Progenitor cell of endocrine pancreas (in vitro differentiated cells): ENCODE data around the gene NCBP1. TPM values are rescaled to one million over a fixed set of nuclear protein-coding genes. Genes with fewer than 3 reads are reported as not detected.

Source experiments
- DNase-seq: peaks from one replicate; pipeline ENCODE4 v3.0.0; 2021; ENCODE audit warnings: low spot score; ENCODE audit not compliant: unreplicated experiment
- H3K27ac Mint-ChIP-seq: 2 replicates; pipeline ENCODE4 v1.8.0; 2021; ENCODE audit warnings: mild to moderate bottlenecking, moderate library complexity, mixed read lengths
- H3K27me3 Mint-ChIP-seq: 2 replicates; pipeline ENCODE4 v1.8.0; 2021; ENCODE audit warnings: mixed read lengths
- H3K36me3 Mint-ChIP-seq: 2 replicates; pipeline ENCODE4 v1.8.0; 2022; ENCODE audit warnings: mixed read lengths; ENCODE audit not compliant: insufficient read depth
- H3K4me1 Mint-ChIP-seq: 2 replicates; pipeline ENCODE4 v1.8.0; 2021; ENCODE audit warnings: low read depth, mixed read lengths
- H3K4me3 Mint-ChIP-seq: 2 replicates; pipeline ENCODE4 v1.8.0; 2021; ENCODE audit warnings: low read depth, mild to moderate bottlenecking, moderate library complexity, mixed read lengths
- H3K9me3 Mint-ChIP-seq: 2 replicates; pipeline ENCODE4 v1.8.0; 2021; ENCODE audit warnings: low read depth, mixed read lengths
- total RNA-seq: library from RNA; stranded (reverse); gene quantifications from 2 replicates; pipeline ENCODE4 v1.2.1, GENCODE V29; 2021
- TF ChIP-seq, protein P1 (sequence below): fragments of 200-600 bp; sonication (generic); IDR thresholded peaks from one replicate; pipeline ENCODE4 v1.5.0; 2021; ENCODE audit warnings: antibody characterized with exemption, mild to moderate bottlenecking; ENCODE audit not compliant: unreplicated experiment

NCBP1 gene
- total RNA-seq, 1 donor from 2014 or later, result 55.7 TPM

DNA sequence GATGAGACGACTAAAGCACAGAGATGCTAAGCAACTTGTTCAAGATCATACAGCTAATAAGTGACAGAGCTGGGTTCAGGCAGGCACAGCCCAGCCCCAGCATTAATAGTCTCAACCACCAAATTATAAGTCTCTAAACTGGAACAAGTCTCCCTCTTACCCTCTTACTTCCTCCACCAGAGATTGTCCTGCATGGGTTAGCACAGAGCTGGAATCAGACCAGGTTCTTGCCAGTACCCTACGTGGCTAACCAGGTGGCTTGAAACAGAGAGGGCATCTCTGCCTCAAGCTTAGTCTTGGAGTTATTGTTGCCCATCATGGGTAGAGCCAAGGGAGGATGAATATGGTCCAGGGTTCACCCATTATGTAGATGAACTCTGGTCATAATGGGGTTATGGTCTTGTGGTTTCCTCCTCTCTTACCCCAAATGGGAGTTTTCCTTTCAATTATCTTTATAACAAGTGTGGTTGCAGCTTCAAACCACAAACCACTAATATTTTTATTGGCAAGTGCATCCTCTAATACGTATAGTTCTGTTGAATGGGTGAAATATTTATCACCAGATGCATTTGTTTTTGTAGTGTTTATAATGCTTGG lies 71.8 kb downstream of the NCBP1 start:
- no peak overlapping the region for H3K4me3 Mint-ChIP-seq

DNA sequence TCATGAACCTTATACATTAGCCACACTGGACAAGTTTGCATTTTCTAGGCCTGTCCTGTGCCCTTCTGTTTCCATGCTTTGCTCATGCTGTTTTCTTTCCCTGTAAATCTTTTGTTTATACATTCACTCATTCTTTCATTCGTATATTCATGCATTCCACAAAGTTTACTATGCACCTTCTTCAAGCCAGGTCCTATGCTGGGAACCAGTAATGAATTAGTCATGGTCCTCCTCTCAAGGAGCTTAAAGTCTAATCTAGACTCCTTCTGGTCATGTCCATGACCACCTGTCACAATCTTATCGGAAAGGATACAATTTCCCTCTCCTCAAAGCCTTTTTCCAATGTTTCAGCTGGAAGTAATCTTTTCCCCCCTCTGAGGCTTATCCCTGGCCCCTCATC lies 72.6 kb downstream of the NCBP1 start:
- Mint-ChIP-seq H3K36me3 (no peaks in the 10 kb centered on the region), H3K4me3 (no peak overlapping the region), H3K27ac (no peak overlapping the region), H3K4me1 (peaks cover 14% of the 10 kb centered on the region), H3K27me3 (peaks cover 23% of the 10 kb centered on the region), H3K9me3 (no peaks in the 10 kb centered on the region)
- no peak for DNase-seq
- TF ChIP-seq, protein P1, sequence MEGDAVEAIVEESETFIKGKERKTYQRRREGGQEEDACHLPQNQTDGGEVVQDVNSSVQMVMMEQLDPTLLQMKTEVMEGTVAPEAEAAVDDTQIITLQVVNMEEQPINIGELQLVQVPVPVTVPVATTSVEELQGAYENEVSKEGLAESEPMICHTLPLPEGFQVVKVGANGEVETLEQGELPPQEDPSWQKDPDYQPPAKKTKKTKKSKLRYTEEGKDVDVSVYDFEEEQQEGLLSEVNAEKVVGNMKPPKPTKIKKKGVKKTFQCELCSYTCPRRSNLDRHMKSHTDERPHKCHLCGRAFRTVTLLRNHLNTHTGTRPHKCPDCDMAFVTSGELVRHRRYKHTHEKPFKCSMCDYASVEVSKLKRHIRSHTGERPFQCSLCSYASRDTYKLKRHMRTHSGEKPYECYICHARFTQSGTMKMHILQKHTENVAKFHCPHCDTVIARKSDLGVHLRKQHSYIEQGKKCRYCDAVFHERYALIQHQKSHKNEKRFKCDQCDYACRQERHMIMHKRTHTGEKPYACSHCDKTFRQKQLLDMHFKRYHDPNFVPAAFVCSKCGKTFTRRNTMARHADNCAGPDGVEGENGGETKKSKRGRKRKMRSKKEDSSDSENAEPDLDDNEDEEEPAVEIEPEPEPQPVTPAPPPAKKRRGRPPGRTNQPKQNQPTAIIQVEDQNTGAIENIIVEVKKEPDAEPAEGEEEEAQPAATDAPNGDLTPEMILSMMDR, result no peak

More for the DNA sequence above, 71.8 kb downstream of the NCBP1 start:
- H3K27ac Mint-ChIP-seq, result no peak overlapping the region
- TF ChIP-seq, protein P1, result no peak
- no peaks in the 10 kb centered on the region for H3K36me3 Mint-ChIP-seq
- H3K4me1 Mint-ChIP-seq, result peaks cover 8% of the 10 kb centered on the region
- H3K9me3 Mint-ChIP-seq, result no peaks in the 10 kb centered on the region
- peaks cover 23% of the 10 kb centered on the region for H3K27me3 Mint-ChIP-seq
- no peak for DNase-seq

DNA sequence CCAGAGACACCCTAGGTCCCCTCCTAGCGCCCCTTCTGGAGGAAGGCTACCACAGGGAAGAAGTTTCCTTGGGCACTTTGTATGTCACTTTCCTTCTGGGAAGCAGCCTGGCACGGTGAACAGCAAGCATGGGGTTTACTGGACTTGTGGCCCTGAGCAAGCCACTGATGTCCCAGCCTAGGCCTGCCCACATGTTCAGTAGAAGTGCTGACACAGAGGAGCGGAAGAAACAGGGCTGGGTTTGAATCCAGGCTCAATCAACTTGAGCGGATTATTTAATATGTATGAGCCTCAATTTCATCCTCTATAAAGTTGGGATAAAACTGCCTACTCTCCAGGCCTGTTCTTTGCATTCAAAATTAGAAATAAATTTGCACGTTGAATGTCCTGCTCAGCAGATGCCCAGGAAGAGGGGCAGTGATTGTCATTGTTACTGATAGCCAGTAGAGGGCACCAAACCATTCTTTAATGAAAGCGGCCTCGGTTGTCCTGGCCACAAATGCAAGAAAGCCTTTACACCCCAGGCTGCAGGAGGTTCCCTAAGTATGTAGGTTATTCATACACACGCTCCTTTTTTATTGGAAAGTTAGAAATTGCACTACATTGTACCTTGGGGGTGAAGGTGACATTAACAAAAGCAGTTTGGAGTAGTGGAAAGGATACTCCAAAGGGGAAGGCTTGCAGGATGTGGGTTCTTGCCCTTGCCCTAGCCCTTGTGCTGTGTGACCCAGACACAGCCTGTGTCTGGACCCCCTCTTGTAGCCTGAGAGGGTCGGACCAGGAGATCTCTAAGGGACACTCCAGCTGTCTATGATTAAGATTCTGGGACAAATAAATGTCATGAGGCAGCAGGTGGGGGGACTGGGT lies 77.0 kb downstream of the NCBP1 start:
- peak overlapping the region; percentile 90 for H3K27ac Mint-ChIP-seq
- H3K9me3 Mint-ChIP-seq, result no peaks in the 10 kb centered on the region
- no peak for DNase-seq
- no peaks in the 10 kb centered on the region for H3K36me3 Mint-ChIP-seq
- no peak overlapping the region for H3K4me3 Mint-ChIP-seq
- TF ChIP-seq, protein P1, result peak; percentile 91
- H3K4me1 Mint-ChIP-seq, result peaks cover 10% of the 10 kb centered on the region
- H3K27me3 Mint-ChIP-seq, result peaks cover 23% of the 10 kb centered on the region

DNA sequence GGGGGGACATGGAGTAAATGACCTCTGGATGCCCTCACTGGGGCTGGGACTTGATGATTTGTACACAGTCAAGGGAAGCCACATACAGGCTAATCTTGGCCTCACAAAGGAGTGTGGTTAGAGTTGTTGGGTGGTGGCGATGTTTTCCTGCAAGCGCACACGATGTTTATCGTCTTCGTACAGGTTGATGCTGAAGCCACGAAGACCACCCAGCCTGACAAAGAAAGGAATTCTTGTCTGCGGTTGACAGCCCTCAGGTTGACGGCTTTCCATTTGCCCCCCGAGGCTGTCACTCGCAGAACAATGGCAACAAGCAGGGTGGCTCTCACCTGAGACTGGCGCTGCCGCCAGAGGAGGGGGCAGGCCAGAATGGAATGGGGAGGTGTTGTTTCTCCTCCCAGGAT lies 77.6 kb downstream of the NCBP1 start:
- H3K27me3 Mint-ChIP-seq, result peaks cover 18% of the 10 kb centered on the region
- DNase-seq, result no peak

DNA sequence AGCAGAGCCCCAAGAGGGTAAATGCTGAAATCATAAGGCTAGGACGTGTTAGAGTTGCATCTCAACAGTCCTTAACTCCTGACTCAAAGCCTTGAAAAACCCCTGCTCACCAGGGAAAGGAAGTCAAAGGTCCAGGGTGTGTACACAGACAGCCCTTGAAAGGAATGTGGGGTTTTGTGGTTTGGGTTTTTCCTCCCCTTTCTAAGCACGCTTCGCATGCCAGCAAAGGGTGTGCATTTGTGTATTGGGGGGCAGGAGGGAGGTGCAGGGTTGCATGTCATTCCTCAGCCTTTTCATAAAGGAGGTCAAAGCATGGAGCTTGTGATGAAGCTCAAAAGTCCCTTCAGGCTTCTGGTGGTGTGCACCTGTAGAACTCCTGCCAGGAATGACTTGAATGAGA lies 80.8 kb downstream of the NCBP1 start:
- TF ChIP-seq, protein P1, result no peak

More for the DNA sequence above, 77.6 kb downstream of the NCBP1 start:
- Mint-ChIP-seq H3K27ac (peak overlapping the region; percentile 90), H3K36me3 (no peaks in the 10 kb centered on the region), H3K4me1 (peaks cover 10% of the 10 kb centered on the region), H3K4me3 (peak overlapping the region; percentile 47), H3K9me3 (no peaks in the 10 kb centered on the region)
- TF ChIP-seq, protein P1, result no peak

More for the DNA sequence above, 80.8 kb downstream of the NCBP1 start:
- Mint-ChIP-seq H3K4me1 (peaks cover 10% of the 10 kb centered on the region), H3K36me3 (no peaks in the 10 kb centered on the region), H3K9me3 (no peaks in the 10 kb centered on the region), H3K4me3 (no peak overlapping the region), H3K27me3 (peaks cover 2% of the 10 kb centered on the region), H3K27ac (no peak overlapping the region)
- no peak for DNase-seq
